Glutamatergic neuron (in vitro differentiated cells): ENCODE measurements around the gene SMG5. TPM values are rescaled to one million over a fixed set of nuclear protein-coding genes. Genes with fewer than 3 reads are reported as not detected.

ENCODE experiments used
- DNase-seq: peaks from one replicate; pipeline ENCODE4 v3.0.0; 2022
- H3K27ac Mint-ChIP-seq: one replicate; pipeline ENCODE4 v1.8.0; 2020; ENCODE audit warnings: mild to moderate bottlenecking, mixed read lengths, inconsistent platforms; ENCODE audit not compliant: unreplicated experiment
- H3K27me3 Mint-ChIP-seq: one replicate; pipeline ENCODE4 v1.8.0; 2020; ENCODE audit warnings: mild to moderate bottlenecking, moderate library complexity, mixed read lengths, inconsistent platforms; ENCODE audit not compliant: unreplicated experiment
- H3K36me3 Mint-ChIP-seq: one replicate; pipeline ENCODE4 v1.8.0; 2020; ENCODE audit warnings: mild to moderate bottlenecking, mixed read lengths, inconsistent platforms; ENCODE audit not compliant: unreplicated experiment
- H3K4me1 Mint-ChIP-seq: one replicate; pipeline ENCODE4 v1.8.0; 2020; ENCODE audit warnings: mild to moderate bottlenecking, low read depth, mixed read lengths, inconsistent platforms; ENCODE audit not compliant: unreplicated experiment
- H3K4me3 Mint-ChIP-seq: one replicate; pipeline ENCODE4 v1.8.0; 2020; ENCODE audit warnings: mild to moderate bottlenecking, mixed read lengths, inconsistent platforms; ENCODE audit not compliant: unreplicated experiment
- H3K9me3 Mint-ChIP-seq: one replicate; pipeline ENCODE4 v1.8.0; 2020; ENCODE audit warnings: mild to moderate bottlenecking, moderate library complexity, mixed read lengths, inconsistent platforms; ENCODE audit not compliant: unreplicated experiment
- total RNA-seq: library from RNA; stranded (reverse); fragmentation: NEBNext Ultra II Directional; extraction: Animal tissue kit (Norgen Biotek cat#: 25700); gene quantifications from one replicate; pipeline ENCODE4 v1.2.1, GENCODE V29; 2021; ENCODE audit not compliant: unreplicated experiment
- TF ChIP-seq, protein P1 (sequence below): fragments of 200-600 bp; sonication (generic); IDR thresholded peaks from one replicate; pipeline ENCODE4 v1.5.0; 2021; ENCODE audit not compliant: partially characterized antibody, unreplicated experiment

Gene SMG5
- total RNA-seq, 1 donor from 2014 or later: 86.6 TPM

DNA sequence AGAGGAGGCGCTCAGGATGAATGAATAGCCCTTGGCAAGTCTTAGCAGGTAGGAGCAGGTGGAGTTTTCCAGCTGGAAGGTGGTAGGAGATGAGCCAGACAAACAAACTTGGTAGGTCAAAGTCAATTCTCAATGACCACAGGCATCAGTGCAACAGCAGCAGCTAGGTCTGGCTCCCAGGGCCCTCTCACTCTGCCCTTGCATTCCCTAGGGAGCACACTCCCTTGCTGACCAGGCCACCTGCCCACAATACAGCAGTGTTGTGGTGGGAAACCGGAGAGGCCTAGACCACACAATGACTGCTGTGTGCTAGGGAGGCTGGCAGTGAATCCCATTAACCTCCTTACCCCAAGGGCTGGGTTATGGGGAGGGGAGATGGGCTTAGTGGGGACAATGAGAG lies 21.7 kb downstream of the SMG5 start:
- peaks cover 2% of the 10 kb centered on the region for H3K27me3 Mint-ChIP-seq
- TF ChIP-seq, protein P1, sequence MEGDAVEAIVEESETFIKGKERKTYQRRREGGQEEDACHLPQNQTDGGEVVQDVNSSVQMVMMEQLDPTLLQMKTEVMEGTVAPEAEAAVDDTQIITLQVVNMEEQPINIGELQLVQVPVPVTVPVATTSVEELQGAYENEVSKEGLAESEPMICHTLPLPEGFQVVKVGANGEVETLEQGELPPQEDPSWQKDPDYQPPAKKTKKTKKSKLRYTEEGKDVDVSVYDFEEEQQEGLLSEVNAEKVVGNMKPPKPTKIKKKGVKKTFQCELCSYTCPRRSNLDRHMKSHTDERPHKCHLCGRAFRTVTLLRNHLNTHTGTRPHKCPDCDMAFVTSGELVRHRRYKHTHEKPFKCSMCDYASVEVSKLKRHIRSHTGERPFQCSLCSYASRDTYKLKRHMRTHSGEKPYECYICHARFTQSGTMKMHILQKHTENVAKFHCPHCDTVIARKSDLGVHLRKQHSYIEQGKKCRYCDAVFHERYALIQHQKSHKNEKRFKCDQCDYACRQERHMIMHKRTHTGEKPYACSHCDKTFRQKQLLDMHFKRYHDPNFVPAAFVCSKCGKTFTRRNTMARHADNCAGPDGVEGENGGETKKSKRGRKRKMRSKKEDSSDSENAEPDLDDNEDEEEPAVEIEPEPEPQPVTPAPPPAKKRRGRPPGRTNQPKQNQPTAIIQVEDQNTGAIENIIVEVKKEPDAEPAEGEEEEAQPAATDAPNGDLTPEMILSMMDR: no peak
- no peak for DNase-seq
- no peaks in the 10 kb centered on the region for H3K36me3 Mint-ChIP-seq
- peak overlapping the region; percentile 53 for H3K27ac Mint-ChIP-seq
- peaks cover 4% of the 10 kb centered on the region for H3K9me3 Mint-ChIP-seq
- H3K4me3 Mint-ChIP-seq: peak overlapping the region; percentile 33
- H3K4me1 Mint-ChIP-seq: peaks cover 16% of the 10 kb centered on the region

- Mint-ChIP-seq H3K4me3 (peak overlapping the region; percentile 49), H3K9me3 (peaks cover 4% of the 10 kb centered on the region), H3K4me1 (peaks cover 16% of the 10 kb centered on the region), H3K27me3 (peaks cover 2% of the 10 kb centered on the region), H3K27ac (peak overlapping the region; percentile 59), H3K36me3 (no peaks in the 10 kb centered on the region)
- DNase-seq: peak; percentile 50
- TF ChIP-seq, protein P1: no peak
Measured at GRCh38 chr1:156259805-156260204, 22.8 kb downstream of the SMG5 start.

- Mint-ChIP-seq H3K27me3 (peaks cover 3% of the 10 kb centered on the region), H3K4me3 (no peak overlapping the region), H3K4me1 (peaks cover 19% of the 10 kb centered on the region), H3K27ac (no peak overlapping the region), H3K36me3 (no peaks in the 10 kb centered on the region), H3K9me3 (peaks cover 7% of the 10 kb centered on the region)
- TF ChIP-seq, protein P1: no peak
- no peak for DNase-seq
Measured at GRCh38 chr1:156258859-156259258, 23.8 kb downstream of the SMG5 start.

GRCh38 chr1:156257711-156258110 lies 24.9 kb downstream of the SMG5 start:
- TF ChIP-seq, protein P1: no peak
- no peaks in the 10 kb centered on the region for H3K36me3 Mint-ChIP-seq
- no peak overlapping the region for H3K27ac Mint-ChIP-seq
- H3K4me3 Mint-ChIP-seq: no peak overlapping the region
- peaks cover 4% of the 10 kb centered on the region for H3K27me3 Mint-ChIP-seq
- peaks cover 7% of the 10 kb centered on the region for H3K9me3 Mint-ChIP-seq
- peaks cover 29% of the 10 kb centered on the region for H3K4me1 Mint-ChIP-seq
- no peak for DNase-seq

GRCh38 chr1:156253634-156254033 lies 29.0 kb downstream of the SMG5 start:
- peak overlapping the region; percentile 23 for H3K27ac Mint-ChIP-seq
- no peak for DNase-seq
- no peaks in the 10 kb centered on the region for H3K36me3 Mint-ChIP-seq
- no peak overlapping the region for H3K4me3 Mint-ChIP-seq
- peaks cover 36% of the 10 kb centered on the region for H3K4me1 Mint-ChIP-seq
- TF ChIP-seq, protein P1: no peak
- H3K9me3 Mint-ChIP-seq: peaks cover 14% of the 10 kb centered on the region
- peaks cover 9% of the 10 kb centered on the region for H3K27me3 Mint-ChIP-seq
